OCI-LY1 (cell line): ENCODE results near the gene IL17RD.
A peak's percentile ranks its signal among the peaks of the same experiment; 100 is the strongest.

Experiments
- H2AFZ ChIP-seq: fragments of 200-600 bp; sonication (generic), shearing (Covaris generic); 2 replicates; pipeline ENCODE4 v1.6.0; 2014; ENCODE audit warnings: antibody characterized with exemption, mild to moderate bottlenecking, low read length
- H3F3A ChIP-seq: fragments of 200-600 bp; sonication (generic), shearing (Covaris generic); 2 replicates; pipeline ENCODE4 v1.6.0; 2014; ENCODE audit warnings: mild to moderate bottlenecking, antibody characterized with exemption, low read length, moderate library complexity; ENCODE audit not compliant: insufficient read depth
- H3K27ac ChIP-seq: fragments of 200-600 bp; sonication (generic); 2 replicates; pipeline ENCODE4 v1.5.1; 2014; ENCODE audit warnings: low read length, mixed run types, mild to moderate bottlenecking, low read depth; ENCODE audit not compliant: poor library complexity, severe bottlenecking
- H3K27me3 ChIP-seq: fragments of 200-600 bp; sonication (generic); 2 replicates; pipeline ENCODE4 v1.6.0; 2014; ENCODE audit warnings: antibody characterized with exemption, mild to moderate bottlenecking, low read length, moderate library complexity; ENCODE audit not compliant: insufficient read depth
- H3K36me3 ChIP-seq: fragments of 200-600 bp; sonication (generic); 2 replicates; pipeline ENCODE4 v1.6.1; 2014; ENCODE audit warnings: mild to moderate bottlenecking, antibody characterized with exemption, low read length, moderate library complexity, mixed read lengths; ENCODE audit not compliant: insufficient read depth
- H3K4me1 ChIP-seq: fragments of 200-600 bp; sonication (generic); 2 replicates; pipeline ENCODE4 v1.5.1; 2014; ENCODE audit warnings: mild to moderate bottlenecking, low read length, moderate library complexity; ENCODE audit not compliant: insufficient read depth, severe bottlenecking
- H3K4me2 ChIP-seq: fragments of 200-600 bp; sonication (generic), shearing (Covaris generic); 2 replicates; pipeline ENCODE4 v1.6.1; 2014; ENCODE audit warnings: low read length
- H3K4me3 ChIP-seq: fragments of 200-600 bp; sonication (generic); 2 replicates; pipeline ENCODE4 v1.5.1; 2014; ENCODE audit warnings: low read length, low read depth, mild to moderate bottlenecking, mixed read lengths; ENCODE audit not compliant: poor library complexity, severe bottlenecking
- H3K79me2 ChIP-seq: fragments of 200-600 bp; shearing (Covaris generic); 2 replicates; pipeline ENCODE4 v1.6.1; 2016; ENCODE audit warnings: mixed run types, low read length, mixed read lengths; ENCODE audit not compliant: insufficient read depth
- H3K9ac ChIP-seq: fragments of 200-600 bp; sonication (generic), shearing (Covaris generic); 2 replicates; pipeline ENCODE4 v1.6.1; 2014; ENCODE audit warnings: mild to moderate bottlenecking, low read length, mixed read lengths
- H3K9me2 ChIP-seq: fragments of 200-600 bp; sonication (generic), shearing (Covaris generic); 2 replicates; pipeline ENCODE4 v1.6.1; 2014; ENCODE audit warnings: low read depth, mild to moderate bottlenecking, low read length, mixed read lengths
- H3K9me3 ChIP-seq: fragments of 200-600 bp; shearing (Covaris generic); 2 replicates; pipeline ENCODE4 v1.6.1; 2014; ENCODE audit warnings: low read length, mixed read lengths
- H4K20me1 ChIP-seq: fragments of 200-600 bp; sonication (generic), shearing (Covaris generic); 2 replicates; pipeline ENCODE4 v1.6.0; 2016; ENCODE audit warnings: mild to moderate bottlenecking, low read length; ENCODE audit not compliant: insufficient read depth
- EZH2 ChIP-seq: fragments of 200-600 bp; sonication (generic), shearing (Covaris generic); IDR thresholded peaks from 2 replicates; pipeline ENCODE4 v1.8.0; 2017; ENCODE audit warnings: borderline replicate concordance, mixed run types, mild to moderate bottlenecking, antibody characterized with exemption, low read length, moderate library complexity, mixed read lengths
- TF ChIP-seq, protein P1 (sequence below): fragments of 200-600 bp; sonication (generic), shearing (Covaris generic); IDR thresholded peaks from 2 replicates; pipeline ENCODE4 v1.5.1; 2017; ENCODE audit warnings: mild to moderate bottlenecking, antibody characterized with exemption, low read length, moderate library complexity, mixed read lengths

IL17RD gene

DNA sequence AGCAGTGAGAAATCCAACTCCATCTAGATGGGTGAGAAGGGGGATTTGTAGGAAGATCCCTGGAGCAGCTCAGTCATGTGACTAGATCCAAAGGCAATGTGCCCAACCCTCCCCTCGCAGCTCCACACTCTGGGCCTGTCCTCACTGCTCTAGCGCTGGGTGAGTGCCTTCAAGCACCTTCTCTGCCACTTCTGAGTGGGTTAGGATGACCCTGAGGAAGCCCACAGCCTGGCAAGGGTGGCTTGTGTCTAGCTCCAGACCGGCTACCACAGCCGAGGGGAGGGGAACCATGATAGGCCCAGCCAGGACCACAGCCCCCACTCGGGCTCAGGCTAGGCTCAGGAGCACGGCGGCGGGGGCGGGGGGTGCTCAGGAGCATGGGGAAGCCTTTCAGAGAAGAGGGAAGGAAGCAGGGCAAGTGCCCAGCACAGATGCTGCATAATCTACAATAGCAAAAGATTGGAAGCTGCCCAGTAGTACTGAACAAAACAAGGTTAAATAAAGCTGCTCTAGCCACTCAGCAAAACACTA lies 103.0 kb downstream of the IL17RD start:
- no peaks in the 10 kb centered on the region for H3K36me3 ChIP-seq
- no peak overlapping the region for H3K9ac ChIP-seq
- H3K27ac ChIP-seq: peak overlapping the region; percentile 68
- no peaks in the 10 kb centered on the region for H3K9me3 ChIP-seq
- no peaks in the 10 kb centered on the region for H4K20me1 ChIP-seq
- H3K79me2 ChIP-seq: no peaks in the 10 kb centered on the region
- no peak overlapping the region for H3K4me2 ChIP-seq
- H2AFZ ChIP-seq: no peak overlapping the region
- H3F3A ChIP-seq: no peaks in the 10 kb centered on the region
- H3K4me1 ChIP-seq: peaks cover 58% of the 10 kb centered on the region
- H3K9me2 ChIP-seq: no peaks in the 10 kb centered on the region
- no peaks in the 10 kb centered on the region for H3K27me3 ChIP-seq
- no peak for TF ChIP-seq EZH2
- TF ChIP-seq, protein P1, sequence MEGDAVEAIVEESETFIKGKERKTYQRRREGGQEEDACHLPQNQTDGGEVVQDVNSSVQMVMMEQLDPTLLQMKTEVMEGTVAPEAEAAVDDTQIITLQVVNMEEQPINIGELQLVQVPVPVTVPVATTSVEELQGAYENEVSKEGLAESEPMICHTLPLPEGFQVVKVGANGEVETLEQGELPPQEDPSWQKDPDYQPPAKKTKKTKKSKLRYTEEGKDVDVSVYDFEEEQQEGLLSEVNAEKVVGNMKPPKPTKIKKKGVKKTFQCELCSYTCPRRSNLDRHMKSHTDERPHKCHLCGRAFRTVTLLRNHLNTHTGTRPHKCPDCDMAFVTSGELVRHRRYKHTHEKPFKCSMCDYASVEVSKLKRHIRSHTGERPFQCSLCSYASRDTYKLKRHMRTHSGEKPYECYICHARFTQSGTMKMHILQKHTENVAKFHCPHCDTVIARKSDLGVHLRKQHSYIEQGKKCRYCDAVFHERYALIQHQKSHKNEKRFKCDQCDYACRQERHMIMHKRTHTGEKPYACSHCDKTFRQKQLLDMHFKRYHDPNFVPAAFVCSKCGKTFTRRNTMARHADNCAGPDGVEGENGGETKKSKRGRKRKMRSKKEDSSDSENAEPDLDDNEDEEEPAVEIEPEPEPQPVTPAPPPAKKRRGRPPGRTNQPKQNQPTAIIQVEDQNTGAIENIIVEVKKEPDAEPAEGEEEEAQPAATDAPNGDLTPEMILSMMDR: no peak
- no peak overlapping the region for H3K4me3 ChIP-seq

DNA sequence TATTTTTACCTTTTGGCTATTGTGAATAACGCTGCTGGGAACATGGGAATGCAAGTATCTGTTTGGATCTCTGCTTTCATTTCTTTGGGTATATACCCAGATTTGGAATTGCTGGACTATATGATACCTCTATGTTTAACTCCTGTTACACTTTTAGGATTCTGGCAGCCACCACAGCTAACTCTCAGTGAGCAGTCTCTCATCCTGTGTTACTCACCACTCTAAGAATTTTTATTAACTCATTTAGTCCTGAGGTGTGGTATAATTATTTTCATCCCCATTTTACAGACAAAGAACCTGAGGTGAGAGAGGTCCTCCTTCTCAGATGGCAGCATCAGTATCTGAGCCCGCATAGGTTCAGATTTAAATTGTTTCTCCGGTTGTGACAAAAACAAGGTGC lies 103.6 kb downstream of the IL17RD start:
- no peaks in the 10 kb centered on the region for H3F3A ChIP-seq
- no peaks in the 10 kb centered on the region for H3K36me3 ChIP-seq
- H3K27ac ChIP-seq: peak overlapping the region; percentile 68
- H3K4me2 ChIP-seq: no peak overlapping the region
- no peaks in the 10 kb centered on the region for H3K27me3 ChIP-seq
- no peaks in the 10 kb centered on the region for H4K20me1 ChIP-seq
- no peak overlapping the region for H3K9ac ChIP-seq
- H3K79me2 ChIP-seq: no peaks in the 10 kb centered on the region
- H3K4me3 ChIP-seq: no peak overlapping the region
- H3K4me1 ChIP-seq: peaks cover 58% of the 10 kb centered on the region
- H3K9me3 ChIP-seq: no peaks in the 10 kb centered on the region
- no peak overlapping the region for H2AFZ ChIP-seq
- no peaks in the 10 kb centered on the region for H3K9me2 ChIP-seq
- TF ChIP-seq EZH2: no peak

DNA sequence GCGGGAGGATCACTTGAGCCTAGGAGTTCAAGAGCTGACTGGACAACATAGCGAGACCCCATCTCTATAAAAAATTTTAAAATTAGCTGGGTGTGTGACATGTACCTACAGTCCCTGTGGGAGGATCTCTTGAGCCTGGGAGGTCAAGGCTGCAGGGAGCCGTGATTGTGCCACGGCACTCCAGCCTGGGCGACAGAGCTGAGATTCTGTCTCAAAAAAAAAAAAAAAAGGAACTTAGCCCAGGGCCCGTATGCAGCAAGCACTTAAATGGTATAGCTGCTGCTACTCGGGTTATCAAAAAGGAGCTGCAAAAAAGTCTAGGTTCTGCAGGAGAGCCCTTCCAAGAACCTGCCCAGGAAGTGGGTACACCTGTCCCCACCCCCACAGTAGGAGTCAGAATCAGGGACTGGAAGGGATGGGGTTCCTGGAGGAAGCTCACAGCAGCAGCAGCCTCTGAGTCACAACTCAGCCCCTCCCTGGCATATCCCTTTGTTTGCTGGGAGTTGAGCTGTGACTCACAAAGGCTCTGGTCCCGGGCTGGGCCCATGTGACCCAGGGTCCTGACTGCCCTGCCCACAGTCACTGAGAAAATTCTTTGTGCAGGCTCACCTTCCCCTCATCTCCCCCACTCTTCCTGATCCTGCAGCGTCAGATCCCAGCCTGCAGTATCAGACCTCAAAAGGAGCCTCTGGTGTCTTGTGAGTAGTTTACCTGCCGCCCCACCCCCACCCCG lies 104.9 kb downstream of the IL17RD start, which contains the start of gene SPATA12:
Gene SPATA12 (plus strand): TSS at position 576 of the 733 bp plus-strand sequence. CDS start 13,031 bp downstream, outside the sequence.
- Histone ChIP-seq H3F3A (no peaks in the 10 kb centered on the region), H3K9me3 (no peaks in the 10 kb centered on the region), H3K9me2 (no peaks in the 10 kb centered on the region), H3K79me2 (no peaks in the 10 kb centered on the region), H4K20me1 (no peaks in the 10 kb centered on the region), H2AFZ (no peak within 1 kb of the TSS), H3K27me3 (no peaks in the 10 kb centered on the region), H3K4me3 (no peak within 1 kb of the TSS), H3K36me3 (no peaks in the 10 kb centered on the region), H3K27ac (peak within 1 kb of the TSS; percentile 69), H3K9ac (peak within 1 kb of the TSS; percentile 25; the same call in 1 of the 2 replicates), H3K4me1 (peaks cover 56% of the 10 kb centered on the region), H3K4me2 (peak within 1 kb of the TSS; percentile 38; the same call in 1 of the 2 replicates)
- TF ChIP-seq, protein P1: no peak
- TF ChIP-seq EZH2: no peak

DNA sequence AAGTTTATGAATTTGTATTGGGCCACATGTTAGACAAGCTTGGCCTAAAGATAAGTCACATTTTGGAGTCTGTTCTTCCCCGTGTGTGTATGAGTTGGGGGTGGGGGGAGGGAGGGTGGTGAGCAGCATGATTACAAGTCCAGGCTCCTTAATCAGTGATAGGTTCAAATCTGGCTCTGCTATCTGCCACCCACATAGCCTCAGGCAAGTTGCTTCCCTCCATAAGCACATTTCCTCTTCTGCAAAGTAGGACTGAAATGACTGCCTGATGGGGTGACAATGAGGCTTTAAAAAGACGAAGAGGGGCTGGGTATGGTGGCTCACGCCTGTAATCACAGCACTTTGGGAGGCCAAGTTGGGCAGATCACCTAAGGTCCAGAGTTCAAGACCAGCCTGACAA lies 105.7 kb downstream of the IL17RD start:
- Histone ChIP-seq H3K9me2 (no peaks in the 10 kb centered on the region), H3F3A (no peaks in the 10 kb centered on the region), H3K4me2 (no peak overlapping the region), H3K4me1 (peaks cover 48% of the 10 kb centered on the region), H2AFZ (no peak overlapping the region), H4K20me1 (no peaks in the 10 kb centered on the region), H3K79me2 (no peaks in the 10 kb centered on the region), H3K27me3 (no peaks in the 10 kb centered on the region), H3K4me3 (no peak overlapping the region), H3K9ac (no peak overlapping the region), H3K9me3 (no peaks in the 10 kb centered on the region), H3K27ac (no peak overlapping the region), H3K36me3 (no peaks in the 10 kb centered on the region)
- no peak for TF ChIP-seq EZH2
- TF ChIP-seq, protein P1: no peak
